Neural cell (in vitro differentiated cells): ENCODE measurements around the gene SERPINA6.

ENCODE experiments used
- RAD21 ChIP-seq: fragments of 450-650 bp; conservative IDR thresholded peaks from 2 replicates; pipeline ENCODE4 v1.6.1; 2014; ENCODE audit warnings: antibody characterized with exemption, mild to moderate bottlenecking, moderate library complexity
- TF ChIP-seq, protein P1 (sequence below): fragments of 450-650 bp; IDR thresholded peaks from 2 replicates; pipeline ENCODE4 v1.5.1; 2014; ENCODE audit warnings: antibody characterized with exemption, mild to moderate bottlenecking, moderate library complexity; ENCODE audit not compliant: poor library complexity, severe bottlenecking
- TF ChIP-seq, protein P2 (sequence below): IDR thresholded peaks from 2 replicates; pipeline ENCODE4 v1.6.1; 2012; ENCODE audit warnings: borderline replicate concordance

DNA sequence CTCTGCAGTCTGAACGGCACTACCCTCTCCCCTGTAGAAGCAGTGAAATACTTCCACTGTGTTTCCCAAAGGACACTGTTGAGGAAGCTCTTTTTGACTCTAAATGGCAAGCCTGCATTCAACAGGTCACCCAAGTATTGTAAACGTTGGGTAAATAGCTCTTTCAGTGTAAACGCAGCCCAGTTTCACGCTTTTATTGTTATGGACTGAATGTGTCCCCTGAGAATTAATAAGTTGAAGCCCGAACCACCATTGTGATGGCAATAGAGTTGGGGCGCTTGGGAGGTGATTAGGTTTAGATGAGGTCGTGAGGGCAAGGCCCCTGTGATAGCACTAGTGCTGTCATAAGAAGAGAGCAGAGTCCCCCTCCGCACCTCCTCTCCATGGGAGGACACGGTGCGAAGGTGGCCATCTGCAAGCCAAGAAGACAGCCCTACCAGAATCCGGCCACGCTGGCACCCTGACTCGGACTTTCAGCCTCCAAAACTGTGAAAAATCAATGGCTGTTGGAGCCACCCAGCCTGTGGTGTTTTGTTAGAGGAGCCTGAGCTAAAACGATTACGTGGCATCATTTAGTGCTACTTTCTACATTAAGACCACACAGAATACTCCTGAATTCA, 31.1 kb downstream of the SERPINA6 start:
- TF ChIP-seq RAD21, result no peak
- TF ChIP-seq, protein P1, sequence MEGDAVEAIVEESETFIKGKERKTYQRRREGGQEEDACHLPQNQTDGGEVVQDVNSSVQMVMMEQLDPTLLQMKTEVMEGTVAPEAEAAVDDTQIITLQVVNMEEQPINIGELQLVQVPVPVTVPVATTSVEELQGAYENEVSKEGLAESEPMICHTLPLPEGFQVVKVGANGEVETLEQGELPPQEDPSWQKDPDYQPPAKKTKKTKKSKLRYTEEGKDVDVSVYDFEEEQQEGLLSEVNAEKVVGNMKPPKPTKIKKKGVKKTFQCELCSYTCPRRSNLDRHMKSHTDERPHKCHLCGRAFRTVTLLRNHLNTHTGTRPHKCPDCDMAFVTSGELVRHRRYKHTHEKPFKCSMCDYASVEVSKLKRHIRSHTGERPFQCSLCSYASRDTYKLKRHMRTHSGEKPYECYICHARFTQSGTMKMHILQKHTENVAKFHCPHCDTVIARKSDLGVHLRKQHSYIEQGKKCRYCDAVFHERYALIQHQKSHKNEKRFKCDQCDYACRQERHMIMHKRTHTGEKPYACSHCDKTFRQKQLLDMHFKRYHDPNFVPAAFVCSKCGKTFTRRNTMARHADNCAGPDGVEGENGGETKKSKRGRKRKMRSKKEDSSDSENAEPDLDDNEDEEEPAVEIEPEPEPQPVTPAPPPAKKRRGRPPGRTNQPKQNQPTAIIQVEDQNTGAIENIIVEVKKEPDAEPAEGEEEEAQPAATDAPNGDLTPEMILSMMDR, result no peak
- TF ChIP-seq, protein P2, sequence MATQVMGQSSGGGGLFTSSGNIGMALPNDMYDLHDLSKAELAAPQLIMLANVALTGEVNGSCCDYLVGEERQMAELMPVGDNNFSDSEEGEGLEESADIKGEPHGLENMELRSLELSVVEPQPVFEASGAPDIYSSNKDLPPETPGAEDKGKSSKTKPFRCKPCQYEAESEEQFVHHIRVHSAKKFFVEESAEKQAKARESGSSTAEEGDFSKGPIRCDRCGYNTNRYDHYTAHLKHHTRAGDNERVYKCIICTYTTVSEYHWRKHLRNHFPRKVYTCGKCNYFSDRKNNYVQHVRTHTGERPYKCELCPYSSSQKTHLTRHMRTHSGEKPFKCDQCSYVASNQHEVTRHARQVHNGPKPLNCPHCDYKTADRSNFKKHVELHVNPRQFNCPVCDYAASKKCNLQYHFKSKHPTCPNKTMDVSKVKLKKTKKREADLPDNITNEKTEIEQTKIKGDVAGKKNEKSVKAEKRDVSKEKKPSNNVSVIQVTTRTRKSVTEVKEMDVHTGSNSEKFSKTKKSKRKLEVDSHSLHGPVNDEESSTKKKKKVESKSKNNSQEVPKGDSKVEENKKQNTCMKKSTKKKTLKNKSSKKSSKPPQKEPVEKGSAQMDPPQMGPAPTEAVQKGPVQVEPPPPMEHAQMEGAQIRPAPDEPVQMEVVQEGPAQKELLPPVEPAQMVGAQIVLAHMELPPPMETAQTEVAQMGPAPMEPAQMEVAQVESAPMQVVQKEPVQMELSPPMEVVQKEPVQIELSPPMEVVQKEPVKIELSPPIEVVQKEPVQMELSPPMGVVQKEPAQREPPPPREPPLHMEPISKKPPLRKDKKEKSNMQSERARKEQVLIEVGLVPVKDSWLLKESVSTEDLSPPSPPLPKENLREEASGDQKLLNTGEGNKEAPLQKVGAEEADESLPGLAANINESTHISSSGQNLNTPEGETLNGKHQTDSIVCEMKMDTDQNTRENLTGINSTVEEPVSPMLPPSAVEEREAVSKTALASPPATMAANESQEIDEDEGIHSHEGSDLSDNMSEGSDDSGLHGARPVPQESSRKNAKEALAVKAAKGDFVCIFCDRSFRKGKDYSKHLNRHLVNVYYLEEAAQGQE, result no peak
